ENCODE data around the gene NR1H2.
"Not testable (repeated sequence)": the region's sequence is repeated elsewhere in the genome, so short reads cannot be mapped to it uniquely, and the experiment has no call there.

Gene NR1H2

GRCh38 chr19:50333737-50334617, 42.3 kb upstream of the NR1H2 start:
- Mint-ChIP-seq H3K4me3 (peak overlapping the region; percentile 83), H3K27ac (peak overlapping the region; percentile 94), H3K9me3 (peaks cover 5% of the 10 kb centered on the region), H3K4me1 (peaks cover 69% of the 10 kb centered on the region), H3K36me3 (peaks cover 47% of the 10 kb centered on the region)
- DNase-seq (ENCODE audit: low spot score in 2 of 2) (peak in 1 of 2 donors; percentile 88), ATAC-seq (peak; percentile 40)

- Mint-ChIP-seq H3K9me3 (no peaks in the 10 kb centered on the region), H3K27ac (peak overlapping the region; percentile 94), H3K4me3 (peak overlapping the region; percentile 83), H3K36me3 (peaks cover 42% of the 10 kb centered on the region), H3K4me1 (peaks cover 61% of the 10 kb centered on the region)
- ATAC-seq, result no peak
- no peak for DNase-seq (ENCODE audit: low spot score in 2 of 2)
Observed at GRCh38 chr19:50334741-50335421, 41.4 kb upstream of the NR1H2 start.

GRCh38 chr19:50337031-50337430, 39.2 kb upstream of the NR1H2 start:
- H3K9me3 Mint-ChIP-seq; DNase-seq (ENCODE audit: low spot score in 2 of 2); H3K27ac Mint-ChIP-seq; ATAC-seq; H3K4me3 Mint-ChIP-seq: not testable (repeated sequence)
- Mint-ChIP-seq H3K36me3 (peaks cover 33% of the 10 kb centered on the region), H3K4me1 (peaks cover 39% of the 10 kb centered on the region)

- no peak for DNase-seq (ENCODE audit: low spot score in 2 of 2)
- no peak overlapping the region for H3K4me3 Mint-ChIP-seq
- H3K4me1 Mint-ChIP-seq, result peaks cover 13% of the 10 kb centered on the region
- no peak overlapping the region for H3K27ac Mint-ChIP-seq
- no peak for ATAC-seq
- H3K36me3 Mint-ChIP-seq, result peaks cover 6% of the 10 kb centered on the region
- H3K9me3 Mint-ChIP-seq, result peaks cover 7% of the 10 kb centered on the region
Observed at GRCh38 chr19:50340331-50340730, 35.9 kb upstream of the NR1H2 start.

GRCh38 chr19:50341091-50341564, 35.1 kb upstream of the NR1H2 start:
- Mint-ChIP-seq H3K4me3 (no peak overlapping the region), H3K27ac (no peak overlapping the region), H3K36me3 (no peaks in the 10 kb centered on the region), H3K4me1 (peaks cover 6% of the 10 kb centered on the region), H3K9me3 (peaks cover 7% of the 10 kb centered on the region)
- ATAC-seq, result peak; percentile 71
- no peak for DNase-seq (ENCODE audit: low spot score in 2 of 2)

- Mint-ChIP-seq H3K4me1 (peaks cover 17% of the 10 kb centered on the region), H3K4me3 (peak overlapping the region; percentile 20), H3K9me3 (peaks cover 7% of the 10 kb centered on the region), H3K36me3 (no peaks in the 10 kb centered on the region), H3K27ac (no peak overlapping the region)
- DNase-seq (ENCODE audit: low spot score in 2 of 2) (no peak), ATAC-seq (no peak)
Observed at GRCh38 chr19:50344661-50345318, 31.5 kb upstream of the NR1H2 start.

- H3K9me3 Mint-ChIP-seq; DNase-seq (ENCODE audit: low spot score in 2 of 2); H3K36me3 Mint-ChIP-seq: not testable (repeated sequence)
- peak; percentile 83 for ATAC-seq
- H3K27ac Mint-ChIP-seq, result peak overlapping the region; percentile 21
- peaks cover 17% of the 10 kb centered on the region for H3K4me1 Mint-ChIP-seq
- peak overlapping the region; percentile 19 for H3K4me3 Mint-ChIP-seq
Observed at GRCh38 chr19:50347089-50347581, 29.1 kb upstream of the NR1H2 start.

GRCh38 chr19:50349277-50350057, 26.8 kb upstream of the NR1H2 start:
- Mint-ChIP-seq H3K4me3 (no peak overlapping the region), H3K4me1 (peaks cover 11% of the 10 kb centered on the region), H3K27ac (no peak overlapping the region), H3K9me3 (peaks cover 4% of the 10 kb centered on the region), H3K36me3 (no peaks in the 10 kb centered on the region)
- ATAC-seq, result no peak
- DNase-seq (ENCODE audit: low spot score in 2 of 2), result no peak

- H3K9me3 Mint-ChIP-seq, result no peaks in the 10 kb centered on the region
Observed at GRCh38 chr19:50352242-50352641, 24.0 kb upstream of the NR1H2 start.

GRCh38 chr19:50353487-50353880, 22.8 kb upstream of the NR1H2 start:
- ATAC-seq; DNase-seq (ENCODE audit: low spot score in 2 of 2); H3K4me3 Mint-ChIP-seq; H3K9me3 Mint-ChIP-seq; H3K27ac Mint-ChIP-seq: not testable (repeated sequence)
- Mint-ChIP-seq H3K36me3 (peaks cover 13% of the 10 kb centered on the region), H3K4me1 (peaks cover 15% of the 10 kb centered on the region)

More at GRCh38 chr19:50352242-50352641, 24.0 kb upstream of the NR1H2 start:
- Mint-ChIP-seq H3K36me3 (peaks cover under 1% of the 10 kb centered on the region), H3K4me1 (peaks cover 10% of the 10 kb centered on the region), H3K4me3 (no peak overlapping the region), H3K27ac (no peak overlapping the region)
- ATAC-seq, result no peak
- no peak for DNase-seq (ENCODE audit: low spot score in 2 of 2)

GRCh38 chr19:50356691-50357177, 19.5 kb upstream of the NR1H2 start:
- Mint-ChIP-seq H3K9me3 (peaks cover 2% of the 10 kb centered on the region), H3K4me1 (peaks cover 47% of the 10 kb centered on the region), H3K36me3 (peaks cover 45% of the 10 kb centered on the region), H3K27ac (peak overlapping the region; percentile 94), H3K4me3 (peak overlapping the region; percentile 69)
- ATAC-seq (no peak), DNase-seq (ENCODE audit: low spot score in 2 of 2) (no peak)

- peaks cover 51% of the 10 kb centered on the region for H3K36me3 Mint-ChIP-seq
- DNase-seq (ENCODE audit: low spot score in 2 of 2), result peak; percentile 82 to 94
- peak overlapping the region; percentile 94 for H3K27ac Mint-ChIP-seq
- peak; percentile 83 for ATAC-seq
- H3K9me3 Mint-ChIP-seq, result peaks cover 2% of the 10 kb centered on the region
- H3K4me3 Mint-ChIP-seq, result peak overlapping the region; percentile 69
- peaks cover 54% of the 10 kb centered on the region for H3K4me1 Mint-ChIP-seq
Observed at GRCh38 chr19:50357178-50358100, 18.8 kb upstream of the NR1H2 start.

- peak; percentile 17 for ATAC-seq
- H3K4me1 Mint-ChIP-seq, result peaks cover 67% of the 10 kb centered on the region
- H3K36me3 Mint-ChIP-seq, result peaks cover 58% of the 10 kb centered on the region
- peak overlapping the region; percentile 69 for H3K4me3 Mint-ChIP-seq
- DNase-seq (ENCODE audit: low spot score in 2 of 2), result peak; percentile 71 to 89
- peaks cover 2% of the 10 kb centered on the region for H3K9me3 Mint-ChIP-seq
- H3K27ac Mint-ChIP-seq, result peak overlapping the region; percentile 94
Observed at GRCh38 chr19:50358483-50359327, 17.6 kb upstream of the NR1H2 start.

Measured in stimulated activated effector memory CD8-positive, alpha-beta T cell treated with anti-CD3 and anti-CD28 coated beads, Interleukin-12 subunit alpha, Interleukin-12 subunit beta, amount 100 ng/mL, for 72 hours (primary cell).